Measurements from ENCODE around the gene AKAP12.

Gene AKAP12

GRCh38 chr6:151309619-151310018, 69.9 kb downstream of the AKAP12 start:
- no peaks in the 10 kb centered on the region for H3K79me2 ChIP-seq (ENCODE audit: insufficient read depth, low read length)
- ATAC-seq (ENCODE audit: insufficient read depth, low read depth) = no peak
- H3K27ac ChIP-seq (ENCODE audit: low read length) = no peak overlapping the region
- no peaks in the 10 kb centered on the region for H3K4me1 ChIP-seq (ENCODE audit: insufficient read depth, low read length)
- H3K9me3 ChIP-seq (ENCODE audit: insufficient read depth, low read length, severe bottlenecking) = no peaks in the 10 kb centered on the region
- H3K4me2 ChIP-seq (ENCODE audit: insufficient read depth, low read length) = no peak overlapping the region
- no peak for DNase-seq
- no peaks in the 10 kb centered on the region for H3K27me3 ChIP-seq (ENCODE audit: insufficient read depth, low read length, poor library complexity)
- H3K36me3 ChIP-seq (ENCODE audit: insufficient read depth, low read length) = no peaks in the 10 kb centered on the region
- H2AFZ ChIP-seq (ENCODE audit: low read depth, low read length) = no peak overlapping the region
- no peaks in the 10 kb centered on the region for H4K20me1 ChIP-seq (ENCODE audit: insufficient read depth, low read length)
- no peak for TF ChIP-seq EZH2 (IDR thresholded peaks at IDR 0.05; ENCODE audit: borderline replicate concordance, low read depth, low read length, severe bottlenecking)
- no peak for TF ChIP-seq CTCF (IDR thresholded peaks at IDR 0.05; ENCODE audit: borderline replicate concordance, extremely low read depth, low read length, poor library complexity, severe bottlenecking)
- H3K9ac ChIP-seq (ENCODE audit: low read depth, low read length) = no peak overlapping the region
- H3K4me3 ChIP-seq (ENCODE audit: low read depth in 1 of 2, low read length in 2 of 2) = no peak overlapping the region

GRCh38 chr6:151310279-151310678, 70.5 kb downstream of the AKAP12 start:
- Histone ChIP-seq H3K4me3 (ENCODE audit: low read depth in 1 of 2, low read length in 2 of 2) (no peak overlapping the region), H4K20me1 (ENCODE audit: insufficient read depth, low read length) (no peaks in the 10 kb centered on the region), H3K4me1 (ENCODE audit: insufficient read depth, low read length) (no peaks in the 10 kb centered on the region), H3K27ac (ENCODE audit: low read length) (no peak overlapping the region), H3K9me3 (ENCODE audit: insufficient read depth, low read length, severe bottlenecking) (no peaks in the 10 kb centered on the region), H3K79me2 (ENCODE audit: insufficient read depth, low read length) (no peaks in the 10 kb centered on the region), H3K4me2 (ENCODE audit: insufficient read depth, low read length) (no peak overlapping the region), H2AFZ (ENCODE audit: low read depth, low read length) (no peak overlapping the region), H3K36me3 (ENCODE audit: insufficient read depth, low read length) (no peaks in the 10 kb centered on the region), H3K9ac (ENCODE audit: low read depth, low read length) (no peak overlapping the region), H3K27me3 (ENCODE audit: insufficient read depth, low read length, poor library complexity) (no peaks in the 10 kb centered on the region)
- TF ChIP-seq CTCF (IDR thresholded peaks at IDR 0.05; ENCODE audit: borderline replicate concordance, extremely low read depth, low read length, poor library complexity, severe bottlenecking) (no peak), EZH2 (IDR thresholded peaks at IDR 0.05; ENCODE audit: borderline replicate concordance, low read depth, low read length, severe bottlenecking) (no peak)
- ATAC-seq (ENCODE audit: insufficient read depth, low read depth) (no peak), DNase-seq (no peak)

GRCh38 chr6:151310852-151311767, 71.3 kb downstream of the AKAP12 start:
- Histone ChIP-seq H3K9me3 (ENCODE audit: insufficient read depth, low read length, severe bottlenecking) (no peaks in the 10 kb centered on the region), H4K20me1 (ENCODE audit: insufficient read depth, low read length) (no peaks in the 10 kb centered on the region), H3K9ac (ENCODE audit: low read depth, low read length) (no peak overlapping the region), H2AFZ (ENCODE audit: low read depth, low read length) (no peak overlapping the region), H3K79me2 (ENCODE audit: insufficient read depth, low read length) (no peaks in the 10 kb centered on the region), H3K27ac (ENCODE audit: low read length) (no peak overlapping the region), H3K27me3 (ENCODE audit: insufficient read depth, low read length, poor library complexity) (no peaks in the 10 kb centered on the region), H3K4me3 (ENCODE audit: low read depth in 1 of 2, low read length in 2 of 2) (no peak overlapping the region), H3K4me2 (ENCODE audit: insufficient read depth, low read length) (no peak overlapping the region), H3K4me1 (ENCODE audit: insufficient read depth, low read length) (no peaks in the 10 kb centered on the region), H3K36me3 (ENCODE audit: insufficient read depth, low read length) (no peaks in the 10 kb centered on the region)
- DNase-seq = no peak
- no peak for ATAC-seq (ENCODE audit: insufficient read depth, low read depth)
- TF ChIP-seq EZH2 (IDR thresholded peaks at IDR 0.05; ENCODE audit: borderline replicate concordance, low read depth, low read length, severe bottlenecking) = no peak
- TF ChIP-seq CTCF (IDR thresholded peaks at IDR 0.05; ENCODE audit: borderline replicate concordance, extremely low read depth, low read length, poor library complexity, severe bottlenecking) = no peak
